KMS-11 (cell line): ENCODE results near the gene VSTM5.

Source experiments
- H2AFZ ChIP-seq: fragments of 200-600 bp; sonication (generic); 2 replicates; pipeline ENCODE4 v1.6.1; 2016; ENCODE audit warnings: antibody characterized with exemption, mixed run types, low read depth
- H3K27ac ChIP-seq: fragments of 200-600 bp; sonication (generic); 2 replicates; pipeline ENCODE4 v1.6.1; 2016; ENCODE audit warnings: mild to moderate bottlenecking, mixed run types
- H3K27me3 ChIP-seq: fragments of 200-600 bp; sonication (generic); 2 replicates; pipeline ENCODE4 v1.6.1; 2017; ENCODE audit warnings: mild to moderate bottlenecking, low read depth, mixed run types, moderate library complexity; ENCODE audit not compliant: insufficient read depth
- H3K36me3 ChIP-seq: fragments of 200-600 bp; sonication (generic); 2 replicates; pipeline ENCODE4 v1.6.1; 2017; ENCODE audit warnings: mild to moderate bottlenecking, mixed run types; ENCODE audit not compliant: insufficient read depth
- H3K4me1 ChIP-seq: fragments of 200-600 bp; sonication (generic); 2 replicates; pipeline ENCODE4 v1.6.1; 2016; ENCODE audit warnings: mild to moderate bottlenecking, low read depth, mixed run types; ENCODE audit not compliant: poor library complexity, severe bottlenecking
- H3K4me2 ChIP-seq: fragments of 200-600 bp; sonication (generic); 2 replicates; pipeline ENCODE4 v1.7.0; 2016; ENCODE audit warnings: mild to moderate bottlenecking, mixed run types
- H3K4me3 ChIP-seq: fragments of 200-600 bp; sonication (generic); IDR thresholded peaks from 2 replicates; pipeline ENCODE4 v1.6.1; 2017; ENCODE audit warnings: low read depth, low read length, mixed read lengths; ENCODE audit not compliant: insufficient read depth
- H3K79me2 ChIP-seq: fragments of 200-600 bp; sonication (generic); 2 replicates; pipeline ENCODE4 v1.6.1; 2016; ENCODE audit warnings: low read depth, mixed run types; ENCODE audit not compliant: insufficient read depth
- H3K9ac ChIP-seq: fragments of 200-600 bp; sonication (generic); 2 replicates; pipeline ENCODE4 v1.6.1; 2016; ENCODE audit warnings: mild to moderate bottlenecking, mixed run types
- H4K20me1 ChIP-seq: fragments of 200-600 bp; sonication (generic); 2 replicates; pipeline ENCODE4 v1.6.1; 2016; ENCODE audit warnings: mild to moderate bottlenecking, mixed run types; ENCODE audit not compliant: insufficient read depth
- TF ChIP-seq, protein P1 (sequence below): fragments of 200-600 bp; sonication (generic); conservative IDR thresholded peaks from 2 replicates; pipeline ENCODE4 v1.6.1; 2017; ENCODE audit warnings: low read depth, mild to moderate bottlenecking, antibody characterized with exemption, low read length, moderate library complexity, mixed read lengths

Gene VSTM5

GRCh38 chr11:93817426-93818348 is 32.7 kb downstream of the VSTM5 start:
- no peak overlapping the region for H3K4me2 ChIP-seq
- no peaks in the 10 kb centered on the region for H3K79me2 ChIP-seq
- H3K36me3 ChIP-seq: no peaks in the 10 kb centered on the region
- H3K9ac ChIP-seq: no peak overlapping the region
- H3K27me3 ChIP-seq: no peaks in the 10 kb centered on the region
- H2AFZ ChIP-seq: no peak overlapping the region
- H3K27ac ChIP-seq: no peak overlapping the region
- TF ChIP-seq, protein P1, sequence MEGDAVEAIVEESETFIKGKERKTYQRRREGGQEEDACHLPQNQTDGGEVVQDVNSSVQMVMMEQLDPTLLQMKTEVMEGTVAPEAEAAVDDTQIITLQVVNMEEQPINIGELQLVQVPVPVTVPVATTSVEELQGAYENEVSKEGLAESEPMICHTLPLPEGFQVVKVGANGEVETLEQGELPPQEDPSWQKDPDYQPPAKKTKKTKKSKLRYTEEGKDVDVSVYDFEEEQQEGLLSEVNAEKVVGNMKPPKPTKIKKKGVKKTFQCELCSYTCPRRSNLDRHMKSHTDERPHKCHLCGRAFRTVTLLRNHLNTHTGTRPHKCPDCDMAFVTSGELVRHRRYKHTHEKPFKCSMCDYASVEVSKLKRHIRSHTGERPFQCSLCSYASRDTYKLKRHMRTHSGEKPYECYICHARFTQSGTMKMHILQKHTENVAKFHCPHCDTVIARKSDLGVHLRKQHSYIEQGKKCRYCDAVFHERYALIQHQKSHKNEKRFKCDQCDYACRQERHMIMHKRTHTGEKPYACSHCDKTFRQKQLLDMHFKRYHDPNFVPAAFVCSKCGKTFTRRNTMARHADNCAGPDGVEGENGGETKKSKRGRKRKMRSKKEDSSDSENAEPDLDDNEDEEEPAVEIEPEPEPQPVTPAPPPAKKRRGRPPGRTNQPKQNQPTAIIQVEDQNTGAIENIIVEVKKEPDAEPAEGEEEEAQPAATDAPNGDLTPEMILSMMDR: no peak
- H3K4me1 ChIP-seq: no peaks in the 10 kb centered on the region
- no peaks in the 10 kb centered on the region for H4K20me1 ChIP-seq
- H3K4me3 ChIP-seq: no peak overlapping the region

DNA sequence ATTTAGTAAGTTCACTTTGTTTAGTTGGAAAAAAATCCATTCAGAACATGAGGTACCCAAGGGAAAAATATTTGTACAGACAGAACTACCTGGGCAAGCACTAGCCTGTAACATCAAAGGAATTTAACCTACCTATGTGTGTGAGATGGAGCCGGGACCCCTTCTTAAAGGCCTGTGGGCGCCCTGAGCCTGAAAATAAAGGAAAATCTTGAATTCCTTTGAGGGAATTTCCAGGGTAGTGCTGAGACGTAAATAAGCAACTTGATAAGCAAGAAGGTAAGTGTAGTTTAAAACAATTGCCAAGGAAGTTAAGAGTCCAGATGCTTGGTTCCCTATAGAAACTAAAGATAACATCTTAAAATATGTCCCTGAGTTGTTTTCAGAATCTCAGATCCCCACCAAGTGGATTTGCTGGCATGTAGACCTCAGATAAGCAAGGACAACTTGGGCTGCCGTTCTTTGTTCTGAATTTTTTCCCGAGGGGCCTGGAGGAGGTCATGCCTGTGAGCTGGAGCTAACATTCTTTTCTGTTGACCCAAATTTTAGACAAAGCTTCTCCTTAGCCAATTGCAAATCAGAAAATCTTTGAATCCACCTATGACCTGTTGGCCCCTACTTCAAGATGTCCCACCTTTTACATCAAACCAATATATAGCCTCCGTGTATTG is 35.3 kb downstream of the VSTM5 start:
- Histone ChIP-seq H2AFZ (no peak overlapping the region), H3K36me3 (no peaks in the 10 kb centered on the region), H3K27ac (no peak overlapping the region), H4K20me1 (no peaks in the 10 kb centered on the region), H3K9ac (no peak overlapping the region), H3K4me3 (no peak overlapping the region), H3K4me2 (no peak overlapping the region), H3K27me3 (no peaks in the 10 kb centered on the region), H3K4me1 (no peaks in the 10 kb centered on the region), H3K79me2 (no peaks in the 10 kb centered on the region)
- TF ChIP-seq, protein P1: no peak

- no peaks in the 10 kb centered on the region for H3K27me3 ChIP-seq
- H3K36me3 ChIP-seq: no peaks in the 10 kb centered on the region
- H4K20me1 ChIP-seq: no peaks in the 10 kb centered on the region
- H3K79me2 ChIP-seq: no peaks in the 10 kb centered on the region
- H3K4me3 ChIP-seq: no peak overlapping the region
- no peak overlapping the region for H2AFZ ChIP-seq
- H3K9ac ChIP-seq: no peak overlapping the region
- no peak overlapping the region for H3K4me2 ChIP-seq
- TF ChIP-seq, protein P1: no peak
- no peak overlapping the region for H3K27ac ChIP-seq
- no peaks in the 10 kb centered on the region for H3K4me1 ChIP-seq
These were observed 36.4 kb downstream of the VSTM5 start for GRCh38 chr11:93813974-93814373.

DNA sequence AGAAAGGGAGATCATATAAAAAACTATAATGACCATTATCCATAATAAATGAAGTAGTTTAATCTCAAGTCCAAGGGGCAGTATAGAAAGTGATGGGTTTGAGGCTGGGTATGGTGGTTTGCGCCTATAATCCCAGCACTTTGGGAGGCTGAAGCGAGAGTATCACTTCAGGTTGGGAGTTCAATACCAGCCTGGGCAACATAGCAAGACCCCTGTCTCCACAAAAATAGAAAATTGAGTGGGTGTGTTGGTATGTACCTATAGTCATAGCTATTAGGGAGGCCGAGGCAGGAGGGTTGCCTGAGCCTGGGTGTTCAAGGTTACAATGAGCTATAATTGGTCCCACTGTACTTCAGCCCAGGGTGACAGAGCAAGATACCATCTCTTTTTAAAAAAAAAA is 42.4 kb downstream of the VSTM5 start:
- H2AFZ ChIP-seq: no peak overlapping the region
- no peak overlapping the region for H3K27ac ChIP-seq
- H3K27me3 ChIP-seq: no peaks in the 10 kb centered on the region
- H3K4me1 ChIP-seq: no peaks in the 10 kb centered on the region
- H3K4me2 ChIP-seq: no peak overlapping the region
- H4K20me1 ChIP-seq: no peaks in the 10 kb centered on the region
- H3K9ac ChIP-seq: no peak overlapping the region
- H3K79me2 ChIP-seq: no peaks in the 10 kb centered on the region
- H3K36me3 ChIP-seq: no peaks in the 10 kb centered on the region
- TF ChIP-seq, protein P1: no peak
- H3K4me3 ChIP-seq: no peak overlapping the region
